HG03175 (cell line): Measurements from ENCODE around the gene TEX48.

Source experiments
- ATAC-seq: cut with Tn5 transposase; IDR thresholded peaks from one replicate; pipeline ENCODE4 v1.9.1; 2021; ENCODE audit warnings: mild to moderate bottlenecking, moderate library complexity; ENCODE audit not compliant: unreplicated experiment

The TEX48 gene

GRCh38 chr9:114626415-114627020 lies 55.5 kb downstream of the TEX48 start:
- no peak for ATAC-seq

- no peak for ATAC-seq
Observed at GRCh38 chr9:114624677-114625076, 57.3 kb downstream of the TEX48 start.

GRCh38 chr9:114621975-114622609 lies 59.9 kb downstream of the TEX48 start:
- no peak for ATAC-seq

- no peak for ATAC-seq
Observed at GRCh38 chr9:114621561-114621960, 60.4 kb downstream of the TEX48 start.

- peak; percentile 41 for ATAC-seq
Observed at GRCh38 chr9:114619191-114619761, 62.7 kb downstream of the TEX48 start.

GRCh38 chr9:114616684-114617520 lies 65.1 kb downstream of the TEX48 start:
- peak; percentile 66 for ATAC-seq
